ENCODE data around the gene PLA2G6. TPM values are rescaled to one million over a fixed set of nuclear protein-coding genes. Genes with fewer than 3 reads are reported as not detected.

PLA2G6 gene, protein sequence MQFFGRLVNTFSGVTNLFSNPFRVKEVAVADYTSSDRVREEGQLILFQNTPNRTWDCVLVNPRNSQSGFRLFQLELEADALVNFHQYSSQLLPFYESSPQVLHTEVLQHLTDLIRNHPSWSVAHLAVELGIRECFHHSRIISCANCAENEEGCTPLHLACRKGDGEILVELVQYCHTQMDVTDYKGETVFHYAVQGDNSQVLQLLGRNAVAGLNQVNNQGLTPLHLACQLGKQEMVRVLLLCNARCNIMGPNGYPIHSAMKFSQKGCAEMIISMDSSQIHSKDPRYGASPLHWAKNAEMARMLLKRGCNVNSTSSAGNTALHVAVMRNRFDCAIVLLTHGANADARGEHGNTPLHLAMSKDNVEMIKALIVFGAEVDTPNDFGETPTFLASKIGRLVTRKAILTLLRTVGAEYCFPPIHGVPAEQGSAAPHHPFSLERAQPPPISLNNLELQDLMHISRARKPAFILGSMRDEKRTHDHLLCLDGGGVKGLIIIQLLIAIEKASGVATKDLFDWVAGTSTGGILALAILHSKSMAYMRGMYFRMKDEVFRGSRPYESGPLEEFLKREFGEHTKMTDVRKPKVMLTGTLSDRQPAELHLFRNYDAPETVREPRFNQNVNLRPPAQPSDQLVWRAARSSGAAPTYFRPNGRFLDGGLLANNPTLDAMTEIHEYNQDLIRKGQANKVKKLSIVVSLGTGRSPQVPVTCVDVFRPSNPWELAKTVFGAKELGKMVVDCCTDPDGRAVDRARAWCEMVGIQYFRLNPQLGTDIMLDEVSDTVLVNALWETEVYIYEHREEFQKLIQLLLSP
- total RNA-seq (2014; rRNA removed; shearing (Covaris generic)) = 19.7 and 20.1 TPM in 2 replicates

DNA sequence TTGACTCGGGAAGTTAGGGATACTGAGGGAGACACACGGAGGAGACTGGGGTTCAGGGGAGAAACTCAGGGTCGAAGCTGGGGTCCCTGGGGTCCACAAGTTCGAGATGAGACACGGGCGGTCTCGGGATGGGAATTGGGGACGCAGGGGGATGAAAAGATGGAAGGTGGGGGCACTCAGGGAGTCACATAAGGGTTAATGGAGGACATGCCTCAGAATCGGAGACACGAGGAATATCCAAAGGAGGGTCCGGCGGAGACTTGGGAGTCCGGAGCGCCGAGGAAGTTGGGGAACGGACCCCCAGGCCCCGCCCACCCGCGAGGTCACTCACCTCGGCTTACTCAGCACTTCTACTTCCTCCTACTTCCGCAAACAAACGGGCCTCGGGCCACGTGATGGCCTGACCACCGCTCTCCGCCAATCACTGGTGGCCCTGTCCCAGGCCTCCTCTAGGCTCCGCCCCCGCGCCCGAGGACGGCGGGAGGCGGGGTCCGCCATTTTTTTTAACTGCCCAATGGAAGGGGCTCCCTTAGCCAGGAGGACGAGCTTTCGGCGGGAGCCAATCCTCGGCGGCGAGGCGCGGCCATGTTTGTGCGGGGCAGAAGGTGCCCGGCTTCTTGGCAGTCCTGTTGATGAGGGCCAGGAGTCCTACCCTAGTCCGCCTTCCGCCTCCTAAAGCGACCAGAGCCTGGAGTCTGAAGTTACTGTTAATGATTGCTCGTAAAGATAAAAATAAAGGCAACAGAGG, at the start of gene PLA2G6:
PLA2G6 (minus strand) TSS at position 378 of the 748 bp plus-strand sequence. CDS start 12,404 bp downstream, outside the sequence.

DNA sequence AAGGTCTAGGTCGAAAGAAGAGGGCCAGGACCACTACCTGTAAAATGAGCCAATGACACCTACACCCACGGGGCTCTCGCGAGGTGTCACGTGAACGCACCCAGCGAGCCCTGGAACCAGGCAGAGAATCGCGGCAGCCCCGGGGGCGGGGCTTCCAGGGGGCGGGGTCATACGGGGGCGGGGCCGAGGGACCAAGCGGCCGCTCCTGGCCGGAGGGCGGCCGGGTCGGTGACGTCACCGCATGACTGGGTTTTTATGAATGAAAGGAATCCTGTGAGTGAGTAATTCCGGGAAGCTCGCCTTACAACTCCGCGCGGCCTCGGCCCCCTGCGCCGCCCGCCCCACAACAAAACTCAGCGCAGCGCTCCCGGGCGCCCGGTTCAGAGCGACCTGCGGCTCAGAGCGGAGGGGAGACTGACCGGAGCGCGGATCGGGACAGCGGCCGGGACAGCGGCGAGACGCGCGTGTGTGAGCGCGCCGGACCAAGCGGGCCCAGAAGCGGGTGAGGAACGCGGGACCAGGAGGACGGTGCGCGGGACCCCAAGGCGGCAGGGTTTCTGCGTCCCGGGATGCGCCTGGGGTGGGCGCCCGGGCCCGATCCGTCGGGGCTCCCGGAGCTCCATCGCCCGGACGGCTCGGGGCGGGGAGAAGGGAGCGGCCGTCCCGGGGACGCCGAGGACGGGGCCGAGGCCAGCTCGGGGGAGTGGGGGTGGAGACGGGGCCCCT, 20.2 kb upstream of the PLA2G6 start, which contains the start of gene MAFF:
MAFF (plus strand) TSS at position 284 of the 726 bp plus-strand sequence. CDS start 11,860 bp downstream, outside the sequence.

DNA sequence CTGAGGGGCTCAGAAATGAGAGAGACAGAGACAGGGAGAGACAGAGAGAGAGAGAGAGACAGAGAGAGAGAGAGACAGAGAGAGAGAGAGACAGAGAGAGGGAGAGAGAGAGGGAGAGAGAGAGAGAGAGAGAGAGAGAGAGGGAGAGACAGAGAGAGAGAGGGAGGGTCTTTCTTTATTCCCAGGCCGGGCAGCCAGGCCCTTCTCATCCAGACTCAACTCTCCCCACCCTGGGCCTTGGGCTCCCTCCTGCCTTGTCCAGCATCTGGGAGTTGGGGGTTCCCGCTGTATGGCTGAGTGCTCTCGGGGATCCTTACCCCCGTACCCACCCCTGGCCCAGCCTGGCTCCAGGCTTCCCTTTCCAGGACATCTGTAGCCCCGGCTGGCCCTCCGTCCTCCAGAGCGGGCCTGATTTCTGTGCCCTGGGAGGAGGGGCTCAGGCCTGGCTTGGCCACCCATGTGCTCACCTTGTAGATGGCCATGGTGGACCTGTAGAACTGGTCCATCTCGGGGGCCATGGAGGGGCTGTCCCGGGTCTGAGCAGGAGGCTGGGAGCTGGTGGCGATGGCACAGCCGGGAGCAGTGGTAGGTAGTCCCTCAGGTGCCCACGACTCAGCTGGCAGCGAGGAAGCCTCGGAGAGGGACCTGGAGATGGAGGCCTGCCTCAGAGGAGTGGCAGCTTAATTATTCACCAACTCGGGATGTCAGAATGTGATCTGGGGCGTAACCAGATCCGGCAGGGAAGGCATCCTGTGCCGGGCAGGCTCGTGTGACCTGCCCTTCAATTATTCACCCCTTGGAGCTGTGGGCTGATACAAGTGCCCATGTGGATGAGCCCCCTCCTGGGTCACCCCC, 71.4 kb downstream of the PLA2G6 start, which contains the start of gene BAIAP2L2:
BAIAP2L2 (minus strand) TSS at position 677 of the 855 bp plus-strand sequence; CDS start at position 518, 159 bp downstream.

DNA sequence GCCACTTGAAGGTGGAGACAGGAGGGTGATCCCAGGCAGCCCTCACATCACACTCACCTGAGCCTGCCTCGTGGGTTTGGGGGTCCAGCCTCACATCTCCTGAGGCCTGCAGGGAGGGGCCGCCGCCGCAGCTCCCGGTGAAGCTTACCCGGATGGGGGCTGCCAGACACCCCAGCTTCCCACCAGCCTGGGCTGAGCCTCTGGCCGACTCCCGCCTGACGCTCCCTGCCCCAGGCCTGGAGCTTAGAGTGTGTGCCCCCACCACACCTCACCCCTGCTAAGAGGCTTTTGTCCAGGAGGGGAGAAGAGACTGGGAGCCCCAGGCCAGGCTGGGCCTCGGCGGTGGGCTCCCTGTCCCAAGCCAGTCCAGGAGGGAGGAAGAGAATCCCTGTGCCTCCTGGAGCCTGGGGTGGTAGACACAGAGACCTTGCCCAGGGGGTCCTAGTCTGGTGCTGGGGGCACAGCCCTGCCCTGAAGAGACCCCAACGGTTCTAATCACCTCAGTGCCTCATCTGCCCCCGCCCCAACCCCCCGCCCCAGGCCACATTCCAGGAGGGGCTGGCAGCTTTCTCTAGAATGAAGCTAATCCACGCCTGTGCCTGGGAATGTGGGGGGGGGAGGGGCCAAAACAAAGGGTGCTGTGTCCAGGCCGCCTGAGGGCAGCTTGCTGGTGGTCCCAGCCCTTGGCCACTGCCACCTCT, 97.5 kb downstream of the PLA2G6 start, which contains the start of gene SLC16A8:
SLC16A8 (minus strand) TSS at position 254 of the 701 bp plus-strand sequence. CDS start 1,311 bp downstream, outside the sequence.

Small RNA genes within 50 kb of the gene (small RNA-seq; reads per million reads assigned to genes)
- gene RN7SL704P = not detected

Other genes with a start within 250 kb of the PLA2G6 start
- 1.0 TPM in 1 of 2 replicates, not detected in the other for gene C22orf23, start 228.2 kb downstream of the PLA2G6 start, total RNA-seq (2014; rRNA removed; shearing (Covaris generic))
- gene POLR2F, start 228.1 kb downstream of the PLA2G6 start, total RNA-seq (2014; rRNA removed; shearing (Covaris generic)) = 484 and 496 TPM in 2 replicates
- 240 and 303 TPM in 2 replicates for gene SOX10, start 197.3 kb downstream of the PLA2G6 start, total RNA-seq (2014; rRNA removed; shearing (Covaris generic))
- 30.3 and 33.0 TPM in 2 replicates for gene PICK1, start 124.4 kb downstream of the PLA2G6 start, total RNA-seq (2014; rRNA removed; shearing (Covaris generic))
- not detected in 2 replicates for gene SLC16A8, start 97.6 kb downstream of the PLA2G6 start, total RNA-seq (2014; rRNA removed; shearing (Covaris generic))
- gene BAIAP2L2, start 71.1 kb downstream of the PLA2G6 start, total RNA-seq (2014; rRNA removed; shearing (Covaris generic)) = 44.1 and 48.5 TPM in 2 replicates
- gene MAFF, start 20.2 kb upstream of the PLA2G6 start, total RNA-seq (2014; rRNA removed; shearing (Covaris generic)) = 57.0 and 62.2 TPM in 2 replicates
- 11.4 and 18.7 TPM in 2 replicates for gene TMEM184B, start 91.2 kb upstream of the PLA2G6 start, total RNA-seq (2014; rRNA removed; shearing (Covaris generic))
- 152 and 157 TPM in 2 replicates for gene CSNK1E, start 135.6 kb upstream of the PLA2G6 start, total RNA-seq (2014; rRNA removed; shearing (Covaris generic))